Measurements from ENCODE around the gene RABAC1.
A peak's percentile ranks its signal among the peaks of the same experiment; 100 is the strongest.

Gene RABAC1

DNA sequence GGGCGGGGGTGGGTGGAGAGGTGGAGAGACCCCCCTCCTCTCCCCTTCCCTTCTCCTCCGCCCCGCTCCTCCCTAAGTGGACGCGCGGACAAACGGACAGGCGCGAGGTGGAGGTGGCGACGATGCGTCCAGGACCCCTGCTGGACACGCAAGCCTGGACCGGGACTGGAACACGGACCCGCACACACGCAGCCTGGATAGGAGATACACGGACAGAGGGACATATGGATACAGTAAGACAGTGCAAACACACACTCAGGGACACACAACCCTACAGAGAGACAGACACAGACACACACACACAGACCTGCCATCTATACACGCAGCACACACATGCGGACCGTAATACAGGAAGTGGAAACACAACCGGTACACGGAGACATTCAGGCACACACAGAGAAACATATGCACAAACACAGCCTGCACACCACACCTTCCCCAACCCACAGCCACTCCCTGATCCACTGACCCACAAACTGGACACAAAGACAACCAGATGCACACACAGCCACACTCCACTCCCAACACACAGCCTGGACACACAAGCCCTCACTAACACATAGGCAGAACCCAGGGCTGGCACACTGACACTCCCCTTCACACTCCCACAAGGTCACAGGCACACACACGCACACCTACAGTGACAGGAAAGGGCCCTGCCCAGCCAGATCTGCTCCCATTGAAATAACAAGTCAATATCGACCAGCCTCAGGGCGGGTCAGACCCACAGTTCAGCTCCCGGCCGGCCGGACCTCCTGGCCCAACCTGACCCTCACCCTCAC is 30.2 kb downstream of the RABAC1 start:
- no peak for DNase-seq (ENCODE audit: low read depth)

DNA sequence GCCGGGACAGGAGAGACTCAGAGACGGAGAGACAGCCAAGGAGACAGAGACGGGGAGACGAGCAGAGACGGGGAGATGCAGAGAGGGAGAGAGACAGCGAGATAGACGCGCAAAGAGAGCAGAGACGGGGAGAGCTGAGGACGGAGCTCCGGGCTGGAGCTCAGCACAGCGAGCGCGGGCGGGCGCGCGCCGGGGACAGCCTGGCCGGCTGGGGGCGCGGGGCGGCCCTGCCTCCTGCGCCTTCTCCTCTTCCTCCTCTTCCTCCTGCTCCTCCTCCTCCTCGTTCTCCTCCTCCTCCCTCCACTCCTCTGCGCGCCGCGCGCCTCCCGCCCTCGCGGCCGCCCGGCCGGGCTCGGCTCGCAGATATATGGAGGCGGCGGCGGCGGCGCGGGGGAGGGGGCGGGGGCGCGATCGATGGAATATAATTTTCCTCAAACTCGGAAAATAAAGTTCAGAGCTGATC is 30.9 kb downstream of the RABAC1 start, which contains the start of gene ERFL:
TSS of gene ERFL (minus strand) at position 229 of the 463 bp plus-strand sequence. CDS start 15,530 bp downstream, outside the sequence.
- peak; percentile 39 for DNase-seq (ENCODE audit: low read depth)

GRCh38 chr19:41927497-41928192 is 31.5 kb downstream of the RABAC1 start:
- DNase-seq (ENCODE audit: low read depth) = no peak

- no peak for DNase-seq (ENCODE audit: low read depth)
These were observed 32.2 kb downstream of the RABAC1 start for GRCh38 chr19:41926763-41927496.

DNA sequence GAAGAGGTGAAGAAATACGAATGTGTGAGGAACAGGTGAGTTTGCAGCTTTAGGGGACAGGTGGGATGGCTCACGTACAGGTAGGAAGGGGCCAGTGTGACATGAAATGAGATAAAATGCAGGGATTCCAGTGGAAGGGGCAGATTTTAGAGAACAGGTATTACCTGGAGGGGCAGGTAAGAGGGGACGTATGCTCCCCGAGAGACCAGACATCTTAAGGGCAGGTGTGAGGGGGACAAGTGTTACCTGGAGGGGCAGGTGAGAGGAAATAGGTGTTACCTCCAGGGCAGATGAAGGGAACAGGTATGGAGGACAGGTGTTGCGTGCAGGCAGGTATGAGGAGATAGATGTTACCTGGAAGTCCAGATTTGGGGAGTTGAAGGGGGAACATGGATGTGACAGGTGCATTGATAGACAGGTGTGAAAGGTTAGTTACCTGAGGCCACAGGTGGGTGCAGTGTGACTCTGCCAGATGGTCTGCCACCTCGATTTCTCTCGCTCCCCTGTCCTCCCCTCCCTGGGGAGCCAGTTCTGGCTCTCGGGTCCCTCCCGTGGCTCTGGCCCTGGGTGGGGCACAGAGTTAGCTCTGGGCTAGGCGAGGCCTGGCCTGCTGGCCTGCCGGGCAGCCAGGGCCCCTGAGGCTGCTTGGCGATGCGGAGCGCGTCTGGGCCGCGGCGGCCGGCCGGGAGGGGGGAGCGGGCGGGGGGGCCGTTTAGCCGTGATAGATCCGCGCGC is 32.9 kb downstream of the RABAC1 start:
- no peak for DNase-seq (ENCODE audit: low read depth)

- no peak for DNase-seq (ENCODE audit: low read depth)
These were observed 33.7 kb downstream of the RABAC1 start for GRCh38 chr19:41925208-41926003.

DNA sequence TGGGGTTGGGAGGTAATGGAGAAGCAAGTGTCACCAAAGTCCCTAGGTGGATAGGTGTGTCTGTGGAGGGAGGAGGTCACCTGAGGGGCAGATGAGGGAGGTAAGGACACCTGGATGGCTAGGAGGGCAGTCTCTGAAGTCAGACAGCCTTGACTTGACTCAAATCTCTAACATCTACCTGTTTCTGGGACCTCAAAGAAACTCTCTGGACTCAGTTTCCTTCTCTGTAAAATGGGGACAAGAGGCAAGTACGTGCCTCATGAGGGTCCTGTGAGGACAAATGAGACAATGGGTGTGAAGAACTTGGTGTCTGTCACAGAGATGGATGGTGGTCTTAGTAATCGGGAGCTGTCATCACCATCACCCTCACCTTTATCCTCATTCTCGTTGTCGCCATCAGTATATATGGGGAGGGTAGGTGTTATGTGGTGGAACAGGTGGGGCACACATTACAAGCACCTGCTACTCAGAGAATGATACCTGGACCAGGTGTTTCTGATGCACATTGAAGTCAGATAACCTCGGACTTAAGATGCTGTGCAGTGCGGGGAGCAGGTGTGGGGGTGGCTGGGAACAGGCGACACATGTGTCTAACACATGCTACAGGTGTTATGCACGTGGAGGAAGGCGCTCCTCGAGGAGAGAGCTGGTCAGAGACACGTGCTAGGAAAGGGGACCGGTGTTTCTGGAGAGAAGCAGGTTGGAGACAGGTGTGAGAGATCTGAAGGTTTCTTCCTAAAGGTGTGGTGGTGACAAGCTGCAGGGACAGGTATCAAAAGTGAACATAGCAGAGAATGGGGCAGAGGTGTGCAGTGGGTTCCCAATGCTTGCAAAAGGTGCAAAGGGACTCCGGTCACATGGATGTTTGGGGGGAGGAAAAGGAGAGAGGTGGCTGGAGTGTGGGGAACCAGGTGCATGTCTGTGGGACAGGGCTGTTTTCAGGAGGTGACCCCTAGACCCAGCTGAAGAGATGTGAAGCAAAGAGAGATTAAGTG is 34.7 kb downstream of the RABAC1 start:
- DNase-seq (ENCODE audit: low read depth) = no peak

- DNase-seq (ENCODE audit: low read depth) = no peak
These were observed 35.9 kb downstream of the RABAC1 start for GRCh38 chr19:41923045-41923788.

- DNase-seq (ENCODE audit: low read depth) = no peak
These were observed 36.5 kb downstream of the RABAC1 start for GRCh38 chr19:41922585-41922984.

- no peak for DNase-seq (ENCODE audit: low read depth)
These were observed 37.2 kb downstream of the RABAC1 start for GRCh38 chr19:41921577-41922576.

GRCh38 chr19:41920882-41921576 is 38.1 kb downstream of the RABAC1 start:
- no peak for DNase-seq (ENCODE audit: low read depth)

DNA sequence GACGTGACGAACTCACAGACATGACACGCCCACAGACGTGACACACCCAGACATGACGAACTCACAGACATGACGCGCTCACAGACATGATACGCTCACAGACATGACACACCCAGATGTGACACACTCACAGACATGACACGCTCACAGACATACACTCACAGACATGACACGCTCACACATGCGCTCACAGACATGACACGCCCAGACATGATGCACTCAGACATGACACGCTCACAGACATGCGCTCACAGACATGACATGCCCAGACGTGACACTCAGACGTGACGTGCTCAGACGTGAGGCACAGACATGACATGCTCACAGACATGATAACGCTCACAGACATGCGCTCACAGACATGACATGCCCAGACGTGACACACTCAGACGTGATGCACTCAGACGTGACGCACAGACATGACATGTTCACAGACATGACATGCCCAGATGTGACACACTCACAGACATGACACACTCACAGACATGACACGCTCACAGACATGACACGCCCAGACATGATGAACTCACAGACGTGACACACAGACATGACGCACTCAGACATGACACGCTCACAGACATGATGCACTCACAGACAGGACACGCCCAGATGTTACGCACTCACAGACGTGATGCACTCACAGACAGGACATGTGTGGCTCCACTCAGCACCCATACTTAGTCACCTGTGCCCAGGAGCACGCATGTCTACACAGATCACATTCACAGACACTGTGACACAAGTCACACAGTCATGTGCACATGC is 39.0 kb downstream of the RABAC1 start:
- DNase-seq (ENCODE audit: low read depth) = no peak

GRCh38 chr19:41918653-41919244 is 40.4 kb downstream of the RABAC1 start:
- DNase-seq (ENCODE audit: low read depth) = no peak

- DNase-seq (ENCODE audit: low read depth) = no peak
These were observed 41.0 kb downstream of the RABAC1 start for GRCh38 chr19:41918095-41918494.

DNA sequence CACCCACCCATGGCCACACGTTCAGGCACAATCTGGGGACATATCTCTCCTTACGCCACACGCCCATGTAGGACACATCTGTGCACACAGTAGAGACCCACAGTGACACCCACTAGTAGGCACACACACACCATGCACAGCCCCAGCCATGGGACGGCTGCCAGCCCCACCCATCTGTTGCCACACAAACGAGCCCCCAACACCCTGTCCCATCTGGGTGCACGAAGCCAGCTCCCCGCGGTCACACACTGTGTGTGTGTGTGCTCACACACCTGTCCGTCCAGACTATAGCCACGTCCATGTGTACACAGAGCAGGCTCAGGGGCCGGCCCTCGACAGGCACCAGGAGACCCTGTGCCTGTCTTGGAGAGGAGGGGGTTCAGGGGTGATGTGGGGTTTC is 41.4 kb downstream of the RABAC1 start:
- DNase-seq (ENCODE audit: low read depth) = no peak
